ENCODE results near the gene SPCS1. TPM values are rescaled to one million over a fixed set of nuclear protein-coding genes. Genes with fewer than 3 reads are reported as not detected.

The SPCS1 gene
- total and polyA plus RNA-seq, 9 of the 15 experiments (the other 6 are each of a cell fraction or from before 2014, with no cell fraction given) = 73.9 to 567 (median 127) TPM

DNA sequence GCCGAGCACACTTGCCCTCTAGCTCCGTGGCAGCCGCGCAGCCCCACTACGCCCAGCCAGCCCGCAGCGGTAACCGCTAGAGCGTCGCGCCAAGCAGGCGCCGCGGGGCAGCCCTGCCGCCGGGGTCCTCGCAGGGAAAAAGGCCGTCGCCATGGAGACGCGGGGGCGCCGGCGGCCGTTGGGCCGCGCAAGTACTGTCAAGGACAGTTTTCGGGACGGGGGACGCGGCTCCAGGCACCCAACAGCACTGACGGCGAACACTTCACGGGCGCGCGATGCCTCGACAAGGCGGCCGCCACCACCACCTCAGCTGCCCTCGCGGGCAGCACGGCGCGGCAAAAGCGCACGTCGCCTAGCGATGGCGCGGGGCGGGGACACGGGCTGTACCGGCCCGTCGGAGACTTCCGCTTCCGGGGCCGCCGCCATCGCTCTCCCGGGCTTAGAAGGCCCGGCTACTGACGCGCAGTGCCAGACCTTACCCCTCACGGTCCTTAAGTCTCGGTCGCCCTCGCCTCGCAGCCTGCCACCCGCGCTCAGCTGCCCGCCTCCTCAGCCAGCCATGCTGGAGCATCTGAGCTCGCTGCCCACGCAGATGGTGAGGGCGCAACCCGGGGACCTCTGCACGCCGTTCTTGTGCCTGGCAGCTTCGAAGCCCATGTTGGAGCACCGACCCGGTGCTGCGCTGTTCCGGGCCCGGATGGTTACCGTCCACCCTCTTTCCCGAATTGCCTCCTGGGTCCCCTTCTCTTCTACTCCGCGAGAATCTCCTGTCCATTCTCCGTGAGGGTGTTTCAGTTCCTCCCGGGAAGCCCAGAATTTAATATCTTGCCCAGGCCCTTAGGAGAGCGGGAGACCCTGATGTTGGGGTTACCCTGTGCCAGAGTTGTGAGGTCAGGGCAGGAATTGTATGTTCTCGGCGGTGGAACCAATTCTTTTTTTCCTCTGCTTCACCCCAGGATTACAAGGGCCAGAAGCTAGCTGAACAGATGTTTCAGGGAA lies at the start of gene SPCS1, which contains the start of gene GLT8D1 (continued):
- TF ChIP-seq, protein P1, sequence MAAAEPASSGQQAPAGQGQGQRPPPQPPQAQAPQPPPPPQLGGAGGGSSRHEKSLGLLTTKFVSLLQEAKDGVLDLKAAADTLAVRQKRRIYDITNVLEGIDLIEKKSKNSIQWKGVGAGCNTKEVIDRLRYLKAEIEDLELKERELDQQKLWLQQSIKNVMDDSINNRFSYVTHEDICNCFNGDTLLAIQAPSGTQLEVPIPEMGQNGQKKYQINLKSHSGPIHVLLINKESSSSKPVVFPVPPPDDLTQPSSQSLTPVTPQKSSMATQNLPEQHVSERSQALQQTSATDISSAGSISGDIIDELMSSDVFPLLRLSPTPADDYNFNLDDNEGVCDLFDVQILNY (CRISPR knock-in tag; IDR thresholded peaks at IDR 0.05) = no peak
- peak; percentile 25; the same call in 1 of the 2 replicates for TF ChIP-seq ZNF263 (CRISPR knock-in tag; IDR thresholded peaks at IDR 0.05; ENCODE audit: borderline replicate concordance)
- TF ChIP-seq NRF1 (conservative IDR thresholded peaks at IDR 0.05 in 1 of 2, IDR thresholded peaks at IDR 0.05 in 1 of 2) = peak; percentile 67 to 71; a peak in 3 of 4 replicates
- TF ChIP-seq HNRNPL (IDR thresholded peaks at IDR 0.05; ENCODE audit: low read depth, low read length) = no peak; the same call in 1 of the 2 replicates
- TF ChIP-seq L3MBTL2 (IDR thresholded peaks at IDR 0.05) = peak; percentile 45; the same call in 1 of the 2 replicates
- TF ChIP-seq MCM2 (IDR thresholded peaks at IDR 0.05; ENCODE audit: low read depth) = no peak
- TF ChIP-seq CTBP1 (IDR thresholded peaks at IDR 0.05; ENCODE audit: borderline replicate concordance) = peak; percentile 75
- TF ChIP-seq MAFK (IDR thresholded peaks at IDR 0.05; ENCODE audit: low read length) = no peak
- no peak for TF ChIP-seq NFATC3 (IDR thresholded peaks at IDR 0.05)
- TF ChIP-seq, protein P2, sequence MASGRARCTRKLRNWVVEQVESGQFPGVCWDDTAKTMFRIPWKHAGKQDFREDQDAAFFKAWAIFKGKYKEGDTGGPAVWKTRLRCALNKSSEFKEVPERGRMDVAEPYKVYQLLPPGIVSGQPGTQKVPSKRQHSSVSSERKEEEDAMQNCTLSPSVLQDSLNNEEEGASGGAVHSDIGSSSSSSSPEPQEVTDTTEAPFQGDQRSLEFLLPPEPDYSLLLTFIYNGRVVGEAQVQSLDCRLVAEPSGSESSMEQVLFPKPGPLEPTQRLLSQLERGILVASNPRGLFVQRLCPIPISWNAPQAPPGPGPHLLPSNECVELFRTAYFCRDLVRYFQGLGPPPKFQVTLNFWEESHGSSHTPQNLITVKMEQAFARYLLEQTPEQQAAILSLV (tag; IDR thresholded peaks at IDR 0.05) = no peak
- no peak for TF ChIP-seq DIDO1 (tag; IDR thresholded peaks at IDR 0.05; ENCODE audit: low read depth)
- no peak for TF ChIP-seq BMI1 (IDR thresholded peaks at IDR 0.05; ENCODE audit: low read length)
- 0 out of 2 replicates have a peak, but pooled peaks have one; percentile 38 for TF ChIP-seq SPI1 (IDR thresholded peaks at IDR 0.05; ENCODE audit: borderline replicate concordance, low read depth, low read length)
- peak; percentile 59 to 69 for TF ChIP-seq E2F6 (IDR thresholded peaks at IDR 0.05; ENCODE audit: borderline replicate concordance in 1 of 2, extremely low read depth in 1 of 2, insufficient read depth in 1 of 2, insufficient read length in 1 of 2, low read depth in 1 of 2, low read length in 1 of 2, poor library complexity in 1 of 2, severe bottlenecking in 1 of 2)
- no peak for TF ChIP-seq BRF1 (IDR thresholded peaks at IDR 0.05; ENCODE audit: borderline replicate concordance, extremely low read depth, insufficient read length)
- no peak for TF ChIP-seq TCF3 (CRISPR knock-in tag; IDR thresholded peaks at IDR 0.05)
- no peak for TF ChIP-seq ZNF212 (CRISPR knock-in tag; IDR thresholded peaks at IDR 0.05)
- peak; percentile 46; the same call in 1 of the 2 replicates for TF ChIP-seq SMAD4 (CRISPR knock-in tag; conservative IDR thresholded peaks at IDR 0.05)
- no peak; the same call in 1 of the 2 replicates for TF ChIP-seq ZZZ3 (IDR thresholded peaks at IDR 0.05)
- TF ChIP-seq PPARD (CRISPR knock-in tag; IDR thresholded peaks at IDR 0.05) = no peak
- TF ChIP-seq, protein P3, sequence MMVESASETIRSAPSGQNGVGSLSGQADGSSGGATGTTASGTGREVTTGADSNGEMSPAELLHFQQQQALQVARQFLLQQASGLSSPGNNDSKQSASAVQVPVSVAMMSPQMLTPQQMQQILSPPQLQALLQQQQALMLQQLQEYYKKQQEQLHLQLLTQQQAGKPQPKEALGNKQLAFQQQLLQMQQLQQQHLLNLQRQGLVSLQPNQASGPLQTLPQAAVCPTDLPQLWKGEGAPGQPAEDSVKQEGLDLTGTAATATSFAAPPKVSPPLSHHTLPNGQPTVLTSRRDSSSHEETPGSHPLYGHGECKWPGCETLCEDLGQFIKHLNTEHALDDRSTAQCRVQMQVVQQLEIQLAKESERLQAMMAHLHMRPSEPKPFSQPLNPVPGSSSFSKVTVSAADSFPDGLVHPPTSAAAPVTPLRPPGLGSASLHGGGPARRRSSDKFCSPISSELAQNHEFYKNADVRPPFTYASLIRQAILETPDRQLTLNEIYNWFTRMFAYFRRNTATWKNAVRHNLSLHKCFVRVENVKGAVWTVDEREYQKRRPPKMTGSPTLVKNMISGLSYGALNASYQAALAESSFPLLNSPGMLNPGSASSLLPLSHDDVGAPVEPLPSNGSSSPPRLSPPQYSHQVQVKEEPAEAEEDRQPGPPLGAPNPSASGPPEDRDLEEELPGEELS (CRISPR knock-in tag; IDR thresholded peaks at IDR 0.05; ENCODE audit: borderline replicate concordance) = 0 out of 2 replicates have a peak, but pooled peaks have one; percentile 23
- TF ChIP-seq ZNF76 (CRISPR knock-in tag; IDR thresholded peaks at IDR 0.05; ENCODE audit: borderline replicate concordance) = no peak
- TF ChIP-seq MCM7 (IDR thresholded peaks at IDR 0.05) = no peak

Data from K562 (cell line).